ENCODE data around the gene SP110.
"Not testable (repeated sequence)": the region's sequence is repeated elsewhere in the genome, so short reads cannot be mapped to it uniquely, and the experiment has no call there.

The SP110 gene

GRCh38 chr2:230120376-230120775 lies 99.4 kb downstream of the SP110 start:
- DNase-seq = not testable (repeated sequence)

DNA sequence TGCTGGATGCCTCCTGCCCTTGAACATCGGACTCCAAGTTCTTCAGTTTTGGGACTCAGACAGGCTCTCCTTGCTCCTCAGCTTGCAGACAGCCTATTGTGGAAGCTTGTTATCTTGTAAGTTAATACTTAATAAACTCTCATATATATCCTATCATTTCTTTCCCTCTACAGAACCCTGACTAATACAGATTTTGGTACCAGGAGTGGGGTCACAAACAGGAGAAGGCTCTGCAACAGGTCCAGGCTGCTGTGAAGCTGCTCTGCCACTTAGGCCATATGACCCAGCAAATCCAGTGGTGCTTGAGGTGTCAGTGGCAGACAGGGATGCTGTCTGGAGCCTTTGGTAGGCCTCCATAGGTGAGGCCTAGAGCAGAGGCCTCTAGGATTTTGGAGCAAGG lies 100.0 kb downstream of the SP110 start:
- not testable (repeated sequence) for DNase-seq
